GM19397 (cell line): Measurements from ENCODE around the gene RIMKLB.
A peak's percentile ranks its signal among the peaks of the same experiment; 100 is the strongest.

Source experiments
- ATAC-seq: cut with Tn5 transposase; IDR thresholded peaks from one replicate; pipeline ENCODE4 v1.9.1; 2021; ENCODE audit warnings: mild to moderate bottlenecking, moderate library complexity; ENCODE audit not compliant: unreplicated experiment

Gene RIMKLB

GRCh38 chr12:8697476-8698131 lies at the start of gene RIMKLB:
RIMKLB (plus strand) TSS chr12:8697991; CDS start chr12:8713867, 15,876 bp downstream.
- peak; percentile 84 for ATAC-seq

- peak; percentile 68 for ATAC-seq
Measured at GRCh38 chr12:8648576-8649205, 49.1 kb upstream of the RIMKLB start.

GRCh38 chr12:8655421-8655820 lies 42.4 kb upstream of the RIMKLB start:
- ATAC-seq = no peak

GRCh38 chr12:8658346-8658745 lies 39.4 kb upstream of the RIMKLB start:
- ATAC-seq = no peak

GRCh38 chr12:8661016-8661415 lies 36.8 kb upstream of the RIMKLB start:
- ATAC-seq = no peak

GRCh38 chr12:8661751-8662150 lies 36.0 kb upstream of the RIMKLB start:
- ATAC-seq = no peak

- ATAC-seq = no peak
Measured at GRCh38 chr12:8662593-8662992, 35.2 kb upstream of the RIMKLB start, which contains the start of gene MFAP5. MFAP5 (minus strand) TSS chr12:8662826; CDS start chr12:8662104, 722 bp downstream.

GRCh38 chr12:8664228-8664913 lies 33.4 kb upstream of the RIMKLB start:
- ATAC-seq = no peak

GRCh38 chr12:8665759-8666158 lies 32.0 kb upstream of the RIMKLB start:
- no peak for ATAC-seq

- ATAC-seq = no peak
Measured at GRCh38 chr12:8667270-8667669, 30.5 kb upstream of the RIMKLB start.

GRCh38 chr12:8668441-8668840 lies 29.4 kb upstream of the RIMKLB start:
- ATAC-seq = no peak

GRCh38 chr12:8672381-8672780 lies 25.4 kb upstream of the RIMKLB start:
- ATAC-seq = no peak

- ATAC-seq = no peak
Measured at GRCh38 chr12:8675591-8676036, 22.2 kb upstream of the RIMKLB start.

- no peak for ATAC-seq
Measured at GRCh38 chr12:8676651-8677050, 21.1 kb upstream of the RIMKLB start.

- no peak for ATAC-seq
Measured at GRCh38 chr12:8677362-8677761, 20.4 kb upstream of the RIMKLB start.

- no peak for ATAC-seq
Measured at GRCh38 chr12:8678661-8679111, 19.1 kb upstream of the RIMKLB start.

- ATAC-seq = no peak
Measured at GRCh38 chr12:8680533-8680932, 17.3 kb upstream of the RIMKLB start.

- ATAC-seq = no peak
Measured at GRCh38 chr12:8681129-8681884, 16.5 kb upstream of the RIMKLB start.

- ATAC-seq = no peak
Measured at GRCh38 chr12:8685051-8685450, 12.7 kb upstream of the RIMKLB start.

- ATAC-seq = no peak
Measured at GRCh38 chr12:8687846-8688601, 9.8 kb upstream of the RIMKLB start.
